Measurements from ENCODE around the gene IGF2R. TPM values are rescaled to one million over a fixed set of nuclear protein-coding genes. Genes with fewer than 3 reads are reported as not detected.

Gene IGF2R
- total RNA-seq, 1 experiment from 2014 or later = 92.2 TPM

- Mint-ChIP-seq H3K36me3 (ENCODE audit: insufficient read depth, unreplicated experiment) (peaks cover 77% of the 10 kb centered on the region), H3K4me1 (ENCODE audit: low read depth, unreplicated experiment) (no peaks in the 10 kb centered on the region), H3K4me3 (ENCODE audit: unreplicated experiment) (no peak overlapping the region), H3K27me3 (ENCODE audit: insufficient read depth, unreplicated experiment) (no peaks in the 10 kb centered on the region), H3K9me3 (ENCODE audit: unreplicated experiment) (peaks cover 7% of the 10 kb centered on the region), H3K27ac (ENCODE audit: unreplicated experiment) (no peak overlapping the region)
- BruUV-seq (replicated peaks) = no TSS peak
- no peaks in the 10 kb centered on the region for H3K27me3 ChIP-seq (replicated peaks; ENCODE audit: control insufficient read depth, insufficient read depth, low read length)
- ChIA-PET CTCF (no interaction called here), POLR2A (no interaction called here)
- H3K9me3 ChIP-seq = no peaks in the 10 kb centered on the region
- TF ChIP-seq CTCF (IDR thresholded peaks at IDR 0.05; ENCODE audit: insufficient read depth in 1 of 2, low read depth in 1 of 2, low read length in 1 of 2, severe bottlenecking in 1 of 2, unreplicated experiment in 1 of 2) = no peak
- no peak overlapping the region for H3K4me3 ChIP-seq (ENCODE audit: low read depth, low read length)
- peaks cover 5% of the 10 kb centered on the region for H3K36me3 ChIP-seq (ENCODE audit: control insufficient read depth, insufficient read depth, low read length)
- H3K4me1 ChIP-seq = no peaks in the 10 kb centered on the region
- intact Hi-C loops (cut with micrococcal nuclease; ENCODE audit: unreplicated experiment) = loop anchor here (5.0 kb wide), 1 partner anchor 447 kb away; no protein-coding TSS in a partner anchor
- DNase-seq = no peak
These were observed 116.3 kb downstream of the IGF2R start for GRCh38 chr6:160085226-160085625.

GRCh38 chr6:160085713-160086505, 117.0 kb downstream of the IGF2R start:
- Mint-ChIP-seq H3K4me1 (ENCODE audit: low read depth, unreplicated experiment) (no peaks in the 10 kb centered on the region), H3K27ac (ENCODE audit: unreplicated experiment) (no peak overlapping the region), H3K27me3 (ENCODE audit: insufficient read depth, unreplicated experiment) (no peaks in the 10 kb centered on the region), H3K4me3 (ENCODE audit: unreplicated experiment) (no peak overlapping the region), H3K36me3 (ENCODE audit: insufficient read depth, unreplicated experiment) (peaks cover 74% of the 10 kb centered on the region), H3K9me3 (ENCODE audit: unreplicated experiment) (peaks cover under 1% of the 10 kb centered on the region)
- no TSS peak for BruUV-seq (replicated peaks)
- Histone ChIP-seq H3K27me3 (replicated peaks; ENCODE audit: control insufficient read depth, insufficient read depth, low read length) (no peaks in the 10 kb centered on the region), H3K4me1 (no peaks in the 10 kb centered on the region), H3K36me3 (ENCODE audit: control insufficient read depth, insufficient read depth, low read length) (peaks cover 5% of the 10 kb centered on the region), H3K4me3 (ENCODE audit: low read depth, low read length) (no peak overlapping the region), H3K9me3 (no peaks in the 10 kb centered on the region)
- TF ChIP-seq CTCF (IDR thresholded peaks at IDR 0.05; ENCODE audit: insufficient read depth in 1 of 2, low read depth in 1 of 2, low read length in 1 of 2, severe bottlenecking in 1 of 2, unreplicated experiment in 1 of 2) = no peak
- no peak for DNase-seq
- intact Hi-C loops (cut with micrococcal nuclease; ENCODE audit: unreplicated experiment) = loop anchor here (5.0 kb wide), 1 partner anchor 446 kb away; no protein-coding TSS in a partner anchor
- ChIA-PET CTCF (no interaction called here), POLR2A (no interaction called here)

- Mint-ChIP-seq H3K4me1 (ENCODE audit: low read depth, unreplicated experiment) (no peaks in the 10 kb centered on the region), H3K27ac (ENCODE audit: unreplicated experiment) (no peak overlapping the region), H3K9me3 (ENCODE audit: unreplicated experiment) (no peaks in the 10 kb centered on the region), H3K4me3 (ENCODE audit: unreplicated experiment) (no peak overlapping the region), H3K36me3 (ENCODE audit: insufficient read depth, unreplicated experiment) (peaks cover 66% of the 10 kb centered on the region), H3K27me3 (ENCODE audit: insufficient read depth, unreplicated experiment) (no peaks in the 10 kb centered on the region)
- H3K4me3 ChIP-seq (ENCODE audit: low read depth, low read length) = no peak overlapping the region
- POLR2A ChIA-PET = no interaction called here
- TF ChIP-seq CTCF (IDR thresholded peaks at IDR 0.05; ENCODE audit: insufficient read depth in 1 of 2, low read depth in 1 of 2, low read length in 1 of 2, severe bottlenecking in 1 of 2, unreplicated experiment in 1 of 2) = no peak
- H3K27me3 ChIP-seq (replicated peaks; ENCODE audit: control insufficient read depth, insufficient read depth, low read length) = no peaks in the 10 kb centered on the region
- no peak for DNase-seq
- no TSS peak for BruUV-seq (replicated peaks)
- intact Hi-C loops (cut with micrococcal nuclease; ENCODE audit: unreplicated experiment) = loop anchor here (5.0 kb wide), 1 partner anchor 446 kb away; no protein-coding TSS in a partner anchor
- no peaks in the 10 kb centered on the region for H3K4me1 ChIP-seq
- no peaks in the 10 kb centered on the region for H3K9me3 ChIP-seq
- CTCF ChIA-PET = interaction anchor here (1.1 kb wide), 1 partner anchor 14 kb away, joined by 3 read pairs; no protein-coding TSS in a partner anchor
- H3K36me3 ChIP-seq (ENCODE audit: control insufficient read depth, insufficient read depth, low read length) = peaks cover 5% of the 10 kb centered on the region
These were observed 117.9 kb downstream of the IGF2R start for GRCh38 chr6:160086754-160087153.
